K562 (cell line): ENCODE data around the gene VSIG2. TPM values are rescaled to one million over a fixed set of nuclear protein-coding genes. Genes with fewer than 3 reads are reported as not detected.

Experiments
- ATAC-seq: fragments of 200-7000 bp; cut with Tn5 transposase; 3 replicates; pipeline ENCODE4 v1.9.1; 2020; ENCODE audit warnings: moderate library complexity
- BruUV-seq: library from RNA; stranded (reverse); fragments of 400-500 nt; replicated peaks from 2 replicates; lab custom pipeline; 2021; lab: Mats Ljungman, UMichigan
- CTCF ChIA-PET: fragments of 300-600 bp; formaldehyde crosslinking; extraction: SDS; loops from one replicate; lab custom pipeline; 2021; ENCODE audit warnings: low intra/inter-chr PET ratio; lab: Yijun Ruan, JAX
- POLR2A ChIA-PET: fragments of 300-600, 350-650 bp; sonication (Branson Sonifier 250); formaldehyde crosslinking; extraction: SDS; loops from one replicate; lab custom pipeline; 2021; ENCODE audit warnings: antibody characterized with exemption, inconsistent platforms; lab: Yijun Ruan, JAX
- DNase-seq, 4 experiments: peaks; one replicate each; pipeline versions ENCODE4 v3.0.0 to v3.0.0-alpha.2; 2011 to 2018; ENCODE audit warnings: low spot score in 3 of 4, mixed read lengths in 3 of 4; ENCODE audit errors: extremely low read depth in 1 of 4
- FAIRE-seq: peaks from 2 replicates; lab custom pipeline; 2011; peaks lifted over from hg19 to GRCh38; lab: Jason Lieb, UNC
- H2AFZ ChIP-seq: 2 replicates; pipeline ENCODE4 v1.6.0; 2011; ENCODE audit warnings: low read depth, low read length, control low read depth, inconsistent platforms
- H3K27ac ChIP-seq: fragments of 200-600 bp; 3 replicates; pipeline ENCODE4 v1.8.0; 2011; ENCODE audit warnings: low read depth, mild to moderate bottlenecking, control low read depth, inconsistent platforms, low read length, moderate library complexity, mixed read lengths; ENCODE audit errors: extremely low read depth
- H3K27me3 ChIP-seq, 2 experiments: fragments of 300-600 bp in 1 of 2; 2 replicates in 1 of 2; 3 replicates in 1 of 2; pipeline versions ENCODE4 v1.6.0 to v1.8.0; 2011; ENCODE audit warnings: inconsistent platforms in 2 of 2, low read length in 2 of 2, mild to moderate bottlenecking in 1 of 2, mixed read lengths in 1 of 2, moderate library complexity in 1 of 2; ENCODE audit not compliant: control insufficient read depth in 2 of 2, insufficient read depth in 2 of 2
- H3K36me3 ChIP-seq: fragments of 300-600 bp; 3 replicates; pipeline ENCODE4 v1.8.0; 2011; ENCODE audit warnings: mild to moderate bottlenecking, low read length, inconsistent platforms; ENCODE audit not compliant: control insufficient read depth, insufficient read depth
- H3K4me1 ChIP-seq, 2 experiments: fragments of 200-600 bp in 1 of 2; replicated peaks in 1 of 2; 2 replicates in 1 of 2; 3 replicates in 1 of 2; pipeline versions ENCODE4 v1.5.1 to v1.8.0; 2011; ENCODE audit warnings: inconsistent platforms in 2 of 2, low read length in 2 of 2, mild to moderate bottlenecking in 1 of 2, mixed read lengths in 1 of 2, moderate library complexity in 1 of 2; ENCODE audit not compliant: control insufficient read depth in 2 of 2, insufficient read depth in 2 of 2
- H3K4me2 ChIP-seq: 2 replicates; pipeline ENCODE4 v1.6.1; 2011; ENCODE audit warnings: low read length, control low read depth, inconsistent platforms, mixed read lengths; ENCODE audit not compliant: insufficient read depth
- H3K4me3 ChIP-seq: fragments of 200-600 bp; sonication (generic), shearing (Covaris generic); 2 replicates; pipeline ENCODE4 v1.5.1; 2016; ENCODE audit warnings: control low read depth, inconsistent platforms
- H3K79me2 ChIP-seq: fragments of 200-600 bp; 3 replicates; pipeline ENCODE4 v1.8.0; 2011; ENCODE audit warnings: low read length, inconsistent platforms; ENCODE audit not compliant: control insufficient read depth, insufficient read depth
- H3K9ac ChIP-seq, 2 experiments: 2 replicates each; pipeline versions ENCODE4 v1.6.0 to v1.6.1; 2011; ENCODE audit warnings: low read depth in 2 of 2, low read length in 2 of 2, control low read depth in 1 of 2, inconsistent platforms in 1 of 2, mild to moderate bottlenecking in 1 of 2, mixed read lengths in 1 of 2; ENCODE audit not compliant: insufficient read depth in 1 of 2
- H3K9me1 ChIP-seq: one replicate; pipeline ENCODE4 v1.6.0; 2011; ENCODE audit warnings: inconsistent platforms, mild to moderate bottlenecking, low read length, moderate library complexity; ENCODE audit not compliant: control insufficient read depth, insufficient read depth
- H3K9me3 ChIP-seq: replicated peaks from 2 replicates; pipeline ENCODE4 v1.5.1; 2011; ENCODE audit warnings: low read depth, low read length, inconsistent platforms; ENCODE audit not compliant: control insufficient read depth, insufficient read depth
- H4K20me1 ChIP-seq: replicated peaks from 2 replicates; pipeline ENCODE4 v1.6.1; 2011; ENCODE audit warnings: low read length, inconsistent platforms, mixed read lengths; ENCODE audit not compliant: control insufficient read depth, insufficient read depth
- ARID2 ChIP-seq: fragments of 450-650 bp; IDR thresholded peaks from 2 replicates; pipeline ENCODE4 v1.6.1; 2017; ENCODE audit warnings: antibody characterized with exemption, mild to moderate bottlenecking
- ELF1 ChIP-seq: fragments of 200-800 bp; sonication (Bioruptor generic); IDR thresholded peaks from 2 replicates; pipeline ENCODE4 v1.6.1; 2016; ENCODE audit warnings: missing genetic modification characterization, missing compliant biosample characterization
- EP300 ChIP-seq: IDR thresholded peaks from 2 replicates; pipeline ENCODE4 v1.6.1; 2012; ENCODE audit warnings: low read length, improper control_type of control experiment
- FOXK2 ChIP-seq, 2 experiments: fragments of 450-650 bp; IDR thresholded peaks in 1 of 2; conservative IDR thresholded peaks in 1 of 2; 2 replicates each; pipeline ENCODE4 v1.6.1; 2016; ENCODE audit warnings: low read depth in 2 of 2, mild to moderate bottlenecking in 1 of 2
- NFIX ChIP-seq: fragments of 250-450 bp; sonication (Bioruptor Pico); IDR thresholded peaks from 2 replicates; pipeline ENCODE4 v1.4.0; 2020; ENCODE audit warnings: low read depth, mild to moderate bottlenecking, moderate library complexity
- NONO ChIP-seq, 2 experiments: fragments of 200-400 bp in 1 of 2; fragments of 450-650 bp in 1 of 2; formaldehyde crosslinking in 1 of 2; IDR thresholded peaks; 2 replicates each; pipeline ENCODE4 v1.6.1; 2017; ENCODE audit warnings: low read depth in 2 of 2, mild to moderate bottlenecking in 2 of 2, moderate library complexity in 2 of 2, low read length in 1 of 2
- SMAD1 ChIP-seq: fragments of 150-350 bp; IDR thresholded peaks from 2 replicates; pipeline ENCODE4 v1.6.1; 2014; ENCODE audit warnings: low read length, low read depth; ENCODE audit not compliant: partially characterized antibody
- TBP ChIP-seq: optimal IDR thresholded peaks from 2 replicates; pipeline ENCODE3; 2011; ENCODE audit warnings: low read depth, low read length, improper control_type of control experiment
- TCF7 ChIP-seq: sonication (generic); IDR thresholded peaks from 2 replicates; pipeline ENCODE4 v1.6.1; 2016; ENCODE audit warnings: antibody characterized with exemption, borderline replicate concordance
- ZBTB1 ChIP-seq: sonication (generic); formaldehyde crosslinking; IDR thresholded peaks from 2 replicates; pipeline ENCODE4 v1.8.1; 2023; ENCODE audit warnings: missing genetic modification reagents, low read depth, mild to moderate bottlenecking, borderline replicate concordance
- ZNF121 ChIP-seq: sonication (generic); formaldehyde crosslinking; conservative IDR thresholded peaks from 2 replicates; pipeline ENCODE4 v1.8.0; 2022; ENCODE audit warnings: missing genetic modification reagents
- ZNF134 ChIP-seq: fragments of 250-450 bp; sonication (Bioruptor Pico); conservative IDR thresholded peaks from 2 replicates; pipeline ENCODE4 v1.4.0; 2020
- ZNF311 ChIP-seq: fragments of 250-450 bp; sonication (Bioruptor Pico); IDR thresholded peaks from 2 replicates; pipeline ENCODE4 v1.4.0; 2020; ENCODE audit warnings: mild to moderate bottlenecking, moderate library complexity
- ZNF696 ChIP-seq: fragments of 250-450 bp; sonication (Bioruptor Pico); conservative IDR thresholded peaks from 2 replicates; pipeline ENCODE4 v1.4.0; 2020; ENCODE audit warnings: mild to moderate bottlenecking, moderate library complexity
- WGBS: fragments of 100-300 bp; shearing (Covaris generic); methylation state at CpG from one replicate; pipeline ENCODE4 v1.1.6; 2016; ENCODE audit warnings: low coverage, mixed read lengths; ENCODE audit not compliant: insufficient coverage; ENCODE audit errors: missing lambda C conversion rate; 5-methylcytosine and 5-hydroxymethylcytosine counted together
- in situ Hi-C: fragments of 300-500 bp; cut with MboI; formaldehyde crosslinking; loops from 4 replicates; pipeline ENCODE4 v1.15.0; 2018; ENCODE audit warnings: inconsistent platforms, mixed read lengths
- intact Hi-C: fragments of 100-400 bp; cut with micrococcal nuclease; formaldehyde crosslinking; loops from 2 replicates; pipeline ENCODE4 v1.14.2; 2022
- polyA plus RNA-seq, 8 experiments: library from polyadenylated mRNA; depleted of rRNA in 4 of 8; stranded (reverse) in 5 of 8; unstranded in 3 of 8; fragments of >200 nt; fragmentation: Nextera tagmentation in 2 of 8; fragmentation: Illumina TruSeq in 1 of 8; extraction: Ambion mirVana in 2 of 8; extraction: Trizol in 1 of 8; gene quantifications; 2 replicates each; pipeline versions ENCODE4 v1.2.1 to v1.2.3, GENCODE V29; 2011 to 2014; ENCODE audit warnings: inconsistent platforms in 1 of 8, missing spikeins in 1 of 8
- total RNA-seq, 7 experiments: library from RNA; depleted of rRNA in 6 of 7; stranded (reverse); fragments of >200 nt in 6 of 7; fragmentation: Illumina TruSeq in 2 of 7; extraction: Trizol in 2 of 7; gene quantifications; 2 replicates each; pipeline versions ENCODE4 v1.2.1 to v1.2.3, GENCODE V29; 2011 to 2021; ENCODE audit warnings: low replicate concordance in 1 of 7
- TF ChIP-seq, protein P1 (sequence below), 2 experiments: fragments of 450-650 bp; IDR thresholded peaks; 2 replicates each; pipeline ENCODE4 v1.6.1; 2016
- TF ChIP-seq, protein P2 (sequence below): IDR thresholded peaks from 2 replicates; pipeline ENCODE4 v1.6.1; 2011; ENCODE audit not compliant: insufficient read length; ENCODE audit errors: extremely low read depth
- TF ChIP-seq, protein P3 (sequence below): fragments of 250-450 bp; sonication (Bioruptor Pico); IDR thresholded peaks from 2 replicates; pipeline ENCODE4 v1.5.0; 2022; ENCODE audit warnings: mild to moderate bottlenecking

Gene VSIG2
- total and polyA plus RNA-seq, 9 of the 15 experiments (the other 6 are each of a cell fraction or from before 2014, with no cell fraction given), result not detected

DNA sequence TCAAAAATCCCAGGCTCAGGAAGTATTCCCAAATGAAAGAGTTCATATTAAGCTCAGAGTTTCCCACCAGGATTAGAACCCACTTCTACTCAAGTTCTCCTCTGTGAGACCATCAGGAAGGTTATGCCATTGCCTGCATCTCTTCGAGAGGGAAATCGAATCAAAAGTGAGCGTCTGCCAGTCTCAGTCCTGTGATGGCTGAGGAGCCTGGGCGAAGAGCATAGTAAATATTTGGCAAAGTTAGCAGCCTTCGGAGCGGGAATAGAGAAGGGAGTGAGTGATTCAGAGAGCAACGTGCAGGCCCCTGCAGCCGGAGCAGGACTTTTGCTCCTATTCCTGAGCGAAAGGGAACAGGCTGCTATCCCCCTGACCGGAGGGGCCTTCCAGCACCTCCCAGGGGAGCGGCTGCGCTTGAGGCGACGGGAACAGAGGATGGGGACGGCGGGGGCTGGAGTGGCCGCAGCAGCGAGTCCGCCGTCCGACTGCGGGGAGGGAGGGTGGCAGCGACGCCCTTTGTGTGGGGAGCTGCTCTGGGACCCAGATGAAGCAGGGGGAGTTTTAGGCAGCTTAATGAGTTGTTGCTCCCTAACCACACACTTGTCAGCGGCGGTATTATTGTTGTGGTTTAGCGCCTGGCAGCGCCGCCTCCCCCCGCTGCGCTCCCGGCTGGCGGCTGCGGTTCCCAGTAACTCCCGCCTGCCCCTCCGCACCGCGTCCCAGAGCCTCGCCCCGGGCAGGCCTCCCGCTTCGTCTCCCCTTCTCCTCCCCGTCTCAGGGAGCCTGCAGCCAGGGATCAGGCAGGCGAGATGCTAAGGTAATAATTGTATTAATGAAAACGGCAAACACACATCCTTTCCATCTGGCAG is 34.0 kb downstream of the VSIG2 start (continued):
- TF ChIP-seq, protein P1, sequence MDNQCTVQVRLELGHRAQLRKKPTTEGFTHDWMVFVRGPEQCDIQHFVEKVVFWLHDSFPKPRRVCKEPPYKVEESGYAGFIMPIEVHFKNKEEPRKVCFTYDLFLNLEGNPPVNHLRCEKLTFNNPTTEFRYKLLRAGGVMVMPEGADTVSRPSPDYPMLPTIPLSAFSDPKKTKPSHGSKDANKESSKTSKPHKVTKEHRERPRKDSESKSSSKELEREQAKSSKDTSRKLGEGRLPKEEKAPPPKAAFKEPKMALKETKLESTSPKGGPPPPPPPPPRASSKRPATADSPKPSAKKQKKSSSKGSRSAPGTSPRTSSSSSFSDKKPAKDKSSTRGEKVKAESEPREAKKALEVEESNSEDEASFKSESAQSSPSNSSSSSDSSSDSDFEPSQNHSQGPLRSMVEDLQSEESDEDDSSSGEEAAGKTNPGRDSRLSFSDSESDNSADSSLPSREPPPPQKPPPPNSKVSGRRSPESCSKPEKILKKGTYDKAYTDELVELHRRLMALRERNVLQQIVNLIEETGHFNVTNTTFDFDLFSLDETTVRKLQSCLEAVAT (IDR thresholded peaks at IDR 0.05), result no peak
- TF ChIP-seq TCF7 (peak; percentile 54; the same call in 1 of the 2 replicates), ZNF121 (CRISPR knock-in tag) (no peak), FOXK2 (conservative IDR thresholded peaks at IDR 0.05 in 1 of 2, IDR thresholded peaks at IDR 0.05 in 1 of 2; ENCODE audit: low read depth in 2 of 2) (no peak)

DNA sequence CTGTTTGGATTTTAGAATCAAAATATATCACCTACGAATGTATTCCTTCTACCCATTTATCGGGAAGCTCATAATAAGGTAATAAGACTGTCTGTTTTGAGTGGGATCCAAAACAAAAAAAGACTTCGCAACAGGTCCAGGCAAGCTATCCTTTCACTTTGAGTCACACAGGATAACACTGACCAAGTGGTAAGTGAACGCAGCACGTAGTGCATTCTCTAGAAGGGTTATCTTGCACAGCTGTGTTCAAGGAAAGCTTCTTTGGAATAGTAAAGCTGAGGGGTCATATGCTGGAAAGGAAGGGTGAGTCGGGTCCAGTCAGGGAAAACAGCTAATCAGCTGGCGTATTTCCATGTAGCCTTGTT is 34.7 kb downstream of the VSIG2 start:
- H3K27ac ChIP-seq, result no peak overlapping the region
- peaks cover 0 to 7% of the 10 kb centered on the region in 2 experiments; a peak in 1 of 5 replicates for H3K4me1 ChIP-seq
- POLR2A ChIA-PET, result no interaction called here
- no peak overlapping the region for H3K9ac ChIP-seq
- ATAC-seq, result 0 out of 3 replicates have a peak, but pooled peaks have one; percentile 29
- intact Hi-C loops, result no loop called here
- H3K9me3 ChIP-seq, result no peaks in the 10 kb centered on the region
- in situ Hi-C loops, result no loop called here
- CTCF ChIA-PET, result no interaction called here
- DNase-seq, result no peak
- FAIRE-seq, result no peak
- no peaks in the 10 kb centered on the region for H3K36me3 ChIP-seq
- no peak overlapping the region for H2AFZ ChIP-seq
- H3K27me3 ChIP-seq, result peaks cover 57 to 59% of the 10 kb centered on the region in 2 experiments
- under 1% methylated on average over 7 of the region's 7 CpGs for WGBS
- H4K20me1 ChIP-seq, result no peaks in the 10 kb centered on the region
- no peaks in the 10 kb centered on the region for H3K79me2 ChIP-seq
- no peak overlapping the region for H3K4me3 ChIP-seq
- H3K4me2 ChIP-seq, result no peak overlapping the region
- H3K9me1 ChIP-seq, result no peaks in the 10 kb centered on the region
- no TSS peak for BruUV-seq
- TF ChIP-seq EP300 (no peak), TBP (no peak), SMAD1 (no peak), ZNF311 (no peak), NFIX (no peak), ZBTB1 (CRISPR knock-in tag) (no peak), ZNF696 (CRISPR knock-in tag) (no peak), ELF1 (tag) (no peak), ARID2 (no peak), ZNF134 (CRISPR knock-in tag) (no peak), NONO (IDR thresholded peaks at IDR 0.05; ENCODE audit: low read depth in 2 of 2, low read length in 1 of 2) (no peak)
- TF ChIP-seq, protein P2, sequence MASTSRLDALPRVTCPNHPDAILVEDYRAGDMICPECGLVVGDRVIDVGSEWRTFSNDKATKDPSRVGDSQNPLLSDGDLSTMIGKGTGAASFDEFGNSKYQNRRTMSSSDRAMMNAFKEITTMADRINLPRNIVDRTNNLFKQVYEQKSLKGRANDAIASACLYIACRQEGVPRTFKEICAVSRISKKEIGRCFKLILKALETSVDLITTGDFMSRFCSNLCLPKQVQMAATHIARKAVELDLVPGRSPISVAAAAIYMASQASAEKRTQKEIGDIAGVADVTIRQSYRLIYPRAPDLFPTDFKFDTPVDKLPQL, result no peak
- TF ChIP-seq, protein P3, sequence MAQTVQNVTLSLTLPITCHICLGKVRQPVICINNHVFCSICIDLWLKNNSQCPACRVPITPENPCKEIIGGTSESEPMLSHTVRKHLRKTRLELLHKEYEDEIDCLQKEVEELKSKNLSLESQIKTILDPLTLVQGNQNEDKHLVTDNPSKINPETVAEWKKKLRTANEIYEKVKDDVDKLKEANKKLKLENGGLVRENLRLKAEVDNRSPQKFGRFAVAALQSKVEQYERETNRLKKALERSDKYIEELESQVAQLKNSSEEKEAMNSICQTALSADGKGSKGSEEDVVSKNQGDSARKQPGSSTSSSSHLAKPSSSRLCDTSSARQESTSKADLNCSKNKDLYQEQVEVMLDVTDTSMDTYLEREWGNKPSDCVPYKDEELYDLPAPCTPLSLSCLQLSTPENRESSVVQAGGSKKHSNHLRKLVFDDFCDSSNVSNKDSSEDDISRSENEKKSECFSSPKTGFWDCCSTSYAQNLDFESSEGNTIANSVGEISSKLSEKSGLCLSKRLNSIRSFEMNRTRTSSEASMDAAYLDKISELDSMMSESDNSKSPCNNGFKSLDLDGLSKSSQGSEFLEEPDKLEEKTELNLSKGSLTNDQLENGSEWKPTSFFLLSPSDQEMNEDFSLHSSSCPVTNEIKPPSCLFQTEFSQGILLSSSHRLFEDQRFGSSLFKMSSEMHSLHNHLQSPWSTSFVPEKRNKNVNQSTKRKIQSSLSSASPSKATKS (CRISPR knock-in tag), result no peak
